AG20443 (cell line): ENCODE data around the gene OR51B4.
"Not testable (repeated sequence)": the region's sequence is repeated elsewhere in the genome, so short reads cannot be mapped to it uniquely, and the experiment has no call there.

Experiments
- DNase-seq: peaks from one replicate; pipeline ENCODE4 v3.0.0; 2012; ENCODE audit warnings: low spot score, mixed read lengths

The OR51B4 gene

DNA sequence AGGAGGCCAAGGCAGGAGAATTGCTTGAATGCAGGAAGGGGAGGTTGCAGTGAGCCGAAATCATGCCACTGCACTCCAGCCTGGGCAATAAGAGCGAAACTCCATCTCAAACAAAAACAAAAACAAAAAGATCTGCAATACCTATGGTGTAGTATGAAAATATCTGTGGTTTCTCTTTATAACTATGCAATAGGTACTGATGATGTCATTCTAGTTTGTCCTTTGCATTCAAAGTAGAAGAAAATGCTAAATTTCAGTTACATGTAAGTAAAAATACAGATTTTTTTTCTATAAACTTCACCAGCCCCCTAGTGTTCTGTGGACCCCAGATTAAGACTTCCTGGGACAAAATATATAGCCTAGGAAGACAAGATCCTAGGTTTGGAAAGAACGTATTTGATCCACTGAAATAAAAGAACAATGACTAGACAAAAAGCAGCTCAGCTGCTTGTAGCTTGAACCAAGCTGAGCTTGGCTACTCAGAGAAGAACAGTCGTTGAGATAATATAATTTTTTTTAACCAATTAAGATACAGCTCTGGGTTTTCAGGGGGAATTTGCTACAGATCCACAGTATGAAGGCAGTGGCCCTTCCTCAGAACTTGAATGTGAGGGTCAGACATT lies 29.2 kb downstream of the OR51B4 start:
- DNase-seq: no peak

DNA sequence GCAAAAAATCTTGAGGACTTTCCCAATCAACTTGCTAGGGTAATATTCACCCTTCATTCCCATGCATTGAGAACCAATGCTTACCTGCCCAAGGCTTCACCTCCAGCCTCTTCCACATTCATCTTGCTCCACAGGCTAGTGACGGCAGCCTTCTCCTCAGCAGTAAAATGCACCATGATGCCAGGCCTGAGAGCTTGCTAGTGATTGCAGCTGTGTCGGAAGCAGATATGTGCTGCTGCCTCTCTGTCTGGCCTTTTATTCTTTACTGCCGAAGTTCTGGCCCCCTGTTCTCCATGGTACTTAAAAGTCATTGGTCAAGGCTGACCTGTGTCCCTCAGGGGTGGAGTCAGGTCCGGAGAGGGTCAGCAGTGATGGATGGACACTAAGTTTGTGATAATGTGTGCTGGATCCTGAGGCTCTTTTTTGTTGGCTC lies 32.0 kb downstream of the OR51B4 start, which contains the start of gene HBE1:
HBE1 (minus strand) TSS at position 231 of the 433 bp plus-strand sequence; CDS start at position 176, 55 bp downstream.
- DNase-seq: no peak

DNA sequence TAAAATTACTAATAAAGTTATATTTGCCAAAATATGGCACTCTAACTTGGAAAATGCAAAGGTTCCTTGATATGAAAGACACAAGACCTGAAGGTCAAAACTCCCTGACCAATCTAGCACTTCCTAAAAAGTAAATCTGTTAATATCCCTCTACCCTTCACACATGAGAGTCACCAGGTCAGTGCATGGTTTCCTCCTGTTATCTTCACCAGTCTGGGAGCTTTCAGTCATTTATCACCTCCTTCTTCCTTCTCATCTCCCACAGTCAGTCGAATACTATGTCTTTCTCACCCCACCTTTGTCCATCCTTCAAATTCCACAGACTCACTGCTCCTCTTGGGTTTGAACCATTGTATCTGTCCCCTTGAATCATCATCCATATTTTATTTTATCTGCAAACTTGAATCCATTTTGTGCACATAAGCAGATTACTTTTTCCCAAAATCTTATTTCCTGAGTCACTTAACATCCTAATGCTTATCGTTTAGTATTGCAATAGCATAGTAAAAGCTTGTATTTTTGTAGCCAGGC lies 34.6 kb downstream of the OR51B4 start:
- no peak for DNase-seq

DNA sequence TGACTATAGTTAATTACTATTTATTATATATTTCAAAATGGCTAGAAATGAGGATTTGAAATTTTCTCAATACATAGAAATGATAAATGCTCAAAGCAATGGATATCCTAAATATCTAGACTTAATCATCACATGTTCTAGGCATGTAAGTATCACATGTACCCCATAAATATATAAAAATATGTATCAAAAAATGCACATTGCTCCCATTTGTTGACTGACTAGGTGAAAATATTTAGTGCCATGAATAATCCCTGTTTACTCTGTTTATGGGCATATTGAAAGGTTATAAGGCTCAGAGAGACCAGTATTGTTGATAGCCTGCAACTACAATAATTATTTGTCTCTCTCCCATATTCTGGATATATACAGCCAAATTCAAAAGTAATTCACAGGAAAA lies 35.1 kb downstream of the OR51B4 start:
- no peak for DNase-seq

DNA sequence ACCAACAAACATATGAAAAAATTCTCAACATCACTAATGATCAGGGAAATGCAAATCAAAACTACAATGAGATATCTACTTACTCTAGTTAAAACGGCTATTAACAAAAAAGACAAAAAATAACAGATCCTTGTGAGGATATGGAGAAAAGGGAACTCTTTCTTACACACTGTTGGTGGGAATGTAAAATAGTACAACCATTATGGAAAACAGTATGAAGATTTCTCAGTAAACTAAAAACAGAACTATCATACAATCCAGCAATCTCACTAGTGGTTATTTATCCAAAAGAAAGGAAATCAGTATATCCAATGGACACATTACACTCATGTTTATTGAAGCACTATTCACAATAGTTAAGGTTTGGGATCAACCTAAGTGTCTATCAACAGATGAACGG lies 35.9 kb downstream of the OR51B4 start:
- no peak for DNase-seq

DNA sequence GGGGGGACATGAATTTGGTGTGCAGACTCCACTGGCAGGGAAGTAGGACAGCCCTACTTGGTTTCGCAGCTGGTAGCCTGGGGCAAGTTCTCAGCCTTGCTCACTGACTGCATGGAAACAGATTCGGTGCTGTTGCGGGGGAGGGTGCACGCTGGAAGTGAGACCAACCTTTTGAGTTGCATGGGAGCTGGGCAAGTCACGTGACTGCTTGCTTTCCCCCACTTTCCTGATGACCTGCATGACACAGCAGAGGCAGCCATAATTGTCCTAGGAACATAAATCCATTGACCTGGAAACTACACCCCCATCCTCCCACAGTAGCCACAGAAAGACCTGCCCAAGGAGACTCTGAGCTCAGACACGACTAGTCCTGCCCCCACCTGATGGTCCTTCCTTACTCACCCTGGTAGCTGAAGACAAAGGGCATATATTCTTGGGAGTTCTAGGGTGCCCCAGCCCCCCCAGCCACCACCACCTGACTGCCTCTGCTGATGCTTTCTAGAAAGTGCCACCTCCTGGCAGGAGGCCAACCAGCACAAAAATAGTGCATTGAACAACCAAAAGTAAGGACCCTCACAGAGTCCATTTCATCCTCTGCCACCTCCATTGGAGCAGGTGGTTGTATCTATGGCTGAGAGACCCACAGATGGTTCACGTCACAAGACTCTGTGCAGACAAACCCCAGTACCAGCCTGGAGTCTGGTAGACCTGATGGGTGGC lies 43.0 kb downstream of the OR51B4 start:
- DNase-seq: no peak

DNA sequence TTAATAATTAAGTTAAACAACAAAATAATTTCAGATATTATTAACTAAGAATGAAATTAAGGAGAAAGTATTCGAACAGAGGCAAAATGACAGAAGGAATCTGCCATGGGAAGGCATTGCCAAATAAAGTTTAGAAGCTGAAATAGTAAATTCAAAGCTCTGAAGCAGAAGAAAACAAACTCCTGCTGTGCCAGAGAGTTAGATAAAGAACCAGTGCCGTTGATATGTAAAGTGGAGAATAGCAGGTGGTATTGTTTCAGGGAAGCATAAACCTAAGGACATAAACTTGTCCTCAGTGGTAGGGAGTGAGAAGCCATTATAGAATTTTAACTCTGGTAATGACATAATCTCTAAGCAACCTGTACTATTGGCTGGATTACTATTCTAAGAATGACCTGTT lies 44.5 kb downstream of the OR51B4 start:
- DNase-seq: no peak

DNA sequence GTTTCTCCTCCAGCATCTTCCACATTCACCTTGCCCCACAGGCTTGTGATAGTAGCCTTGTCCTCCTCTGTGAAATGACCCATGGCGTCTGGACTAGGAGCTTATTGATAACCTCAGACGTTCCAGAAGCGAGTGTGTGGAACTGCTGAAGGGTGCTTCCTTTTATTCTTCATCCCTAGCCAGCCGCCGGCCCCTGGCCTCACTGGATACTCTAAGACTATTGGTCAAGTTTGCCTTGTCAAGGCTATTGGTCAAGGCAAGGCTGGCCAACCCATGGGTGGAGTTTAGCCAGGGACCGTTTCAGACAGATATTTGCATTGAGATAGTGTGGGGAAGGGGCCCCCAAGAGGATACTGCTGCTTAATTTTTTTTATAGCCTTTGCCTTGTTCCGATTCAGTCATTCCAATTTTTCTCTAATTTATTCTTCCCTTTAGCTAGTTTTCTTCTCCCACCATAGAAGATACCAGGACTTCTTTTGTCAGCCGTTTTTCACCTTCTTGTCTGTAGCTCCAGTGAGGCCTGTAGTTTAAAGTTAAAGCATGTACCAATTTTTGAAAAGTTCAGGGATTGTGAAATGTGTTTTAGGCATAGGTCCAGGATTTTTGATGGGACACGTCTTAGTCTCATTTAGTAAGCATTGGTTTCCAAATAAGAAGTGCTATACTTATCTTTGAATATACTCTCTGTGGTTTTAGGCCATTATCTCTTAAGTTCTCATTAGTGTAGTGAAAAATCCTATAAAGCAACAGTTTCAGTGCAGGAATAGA lies 46.9 kb downstream of the OR51B4 start, which contains the start of gene HBG2:
HBG2 (minus strand) TSS at position 136 of the 768 bp plus-strand sequence; CDS start at position 83, 53 bp downstream.
- DNase-seq: not testable (repeated sequence)

DNA sequence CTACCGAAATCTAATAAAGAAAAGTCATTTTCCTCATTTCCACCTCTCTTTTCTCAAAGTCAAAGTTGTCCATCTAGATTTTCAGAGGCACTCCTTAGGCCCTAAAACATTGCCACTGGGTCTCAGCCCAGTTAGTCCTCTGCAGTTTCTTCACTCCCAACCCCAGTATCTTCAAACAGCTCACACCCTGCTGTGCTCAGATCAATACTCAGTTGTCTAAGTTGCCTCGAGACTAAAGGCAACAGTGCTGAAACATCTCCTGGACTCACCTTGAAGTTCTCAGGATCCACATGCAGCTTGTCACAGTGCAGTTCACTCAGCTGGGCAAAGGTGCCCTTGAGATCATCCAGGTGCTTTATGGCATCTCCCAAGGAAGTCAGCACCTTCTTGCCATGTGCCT lies 47.7 kb downstream of the OR51B4 start:
- not testable (repeated sequence) for DNase-seq

DNA sequence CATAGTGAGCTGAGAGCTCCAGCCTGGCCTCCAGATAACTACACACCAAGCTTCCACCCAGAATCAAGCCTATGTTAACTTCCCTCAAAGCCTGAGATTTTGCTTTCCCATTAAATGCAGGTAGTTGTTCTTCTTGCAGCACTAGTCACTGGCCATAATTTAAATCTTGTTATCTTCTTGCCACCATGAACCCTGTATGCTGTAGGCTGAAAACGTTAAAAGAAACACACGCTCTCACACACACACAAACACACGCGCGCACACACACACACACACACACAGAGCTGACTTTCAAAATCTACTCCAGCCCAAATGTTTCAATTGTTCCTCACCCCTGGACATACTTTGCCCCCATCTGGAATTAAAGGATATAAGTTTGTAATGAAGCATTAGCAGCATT lies 48.3 kb downstream of the OR51B4 start:
- not testable (repeated sequence) for DNase-seq

DNA sequence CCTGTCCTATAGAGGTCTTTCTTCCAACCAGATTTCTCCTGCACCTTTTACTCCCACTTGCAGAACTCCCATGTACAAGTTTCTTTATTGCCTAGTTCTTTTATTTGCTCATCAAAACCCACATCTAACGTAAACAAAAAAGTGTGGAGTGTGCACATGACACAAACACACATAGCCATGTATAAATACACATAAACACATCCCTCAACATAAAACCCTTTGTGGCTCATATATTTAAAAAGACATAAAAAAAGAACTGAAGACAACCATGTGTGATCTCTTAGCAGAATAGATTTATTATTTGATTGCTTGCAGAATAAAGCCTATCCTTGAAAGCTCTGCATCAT lies 48.9 kb downstream of the OR51B4 start:
- DNase-seq: no peak

DNA sequence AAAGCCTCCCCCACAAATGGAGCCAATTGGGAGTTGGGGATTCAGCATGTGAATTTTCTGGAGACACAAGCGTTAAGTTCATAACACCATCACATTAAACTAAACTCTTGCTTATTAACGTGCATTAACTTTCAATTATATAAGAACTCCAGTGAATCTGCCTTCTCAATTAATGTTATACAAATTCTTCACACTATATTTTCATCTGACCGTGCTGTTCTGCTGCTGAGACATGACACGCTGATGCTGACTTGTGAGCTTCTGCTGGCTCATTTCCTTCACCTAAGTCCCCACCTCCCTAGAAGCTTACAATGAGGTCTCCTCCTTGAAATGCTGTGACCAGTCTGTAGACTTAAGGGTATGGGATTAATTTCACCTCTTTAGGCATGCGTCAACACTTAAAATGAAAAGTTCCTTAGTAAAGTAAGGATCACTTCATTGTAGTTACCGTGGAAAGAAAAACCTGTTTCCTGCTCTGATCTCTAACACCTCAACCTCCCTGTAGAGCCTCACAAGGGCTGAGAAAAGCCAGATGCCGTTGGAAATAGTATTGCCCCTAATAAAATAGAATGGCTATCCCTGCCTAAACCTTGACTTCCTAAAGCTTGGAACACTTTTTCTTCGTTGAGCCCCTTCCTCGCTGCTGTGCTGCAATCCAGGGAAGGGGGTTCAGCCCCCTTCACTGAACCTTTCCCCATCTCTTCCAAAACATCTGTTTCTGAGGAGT lies 49.4 kb downstream of the OR51B4 start:
- DNase-seq: no peak

DNA sequence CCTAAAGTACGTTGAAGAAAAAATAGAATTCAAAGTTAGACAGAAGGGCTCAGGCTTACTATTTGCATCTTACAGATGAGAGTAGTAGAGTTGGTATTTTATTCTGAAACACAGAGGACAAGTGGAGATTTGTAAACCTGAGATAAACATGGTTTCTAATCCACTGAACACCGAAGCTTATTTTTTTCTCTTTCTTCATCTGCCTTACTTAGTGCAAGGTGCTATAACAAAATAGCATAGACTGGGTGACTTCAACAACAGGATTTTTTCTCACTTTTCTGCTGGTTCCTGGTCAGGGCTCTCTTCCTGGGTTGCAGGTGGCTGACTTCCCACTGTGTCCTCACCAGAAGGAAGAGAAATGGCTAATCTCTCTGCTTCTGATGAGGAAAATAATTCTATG lies 50.0 kb downstream of the OR51B4 start:
- no peak for DNase-seq
